Measurements from ENCODE around the gene COQ3. TPM values are rescaled to one million over a fixed set of nuclear protein-coding genes. Genes with fewer than 3 reads are reported as not detected.

COQ3 gene
- total and polyA plus RNA-seq, 2 of the 4 experiments (the other 2 are of a cell fraction): 8.2 to 8.9 TPM

GRCh38 chr6:99412065-99412464, 18.1 kb upstream of the COQ3 start:
- TF ChIP-seq FOS (IDR thresholded peaks at IDR 0.05; ENCODE audit: low read depth, low read length) (no peak), RAD21 (IDR thresholded peaks at IDR 0.05; ENCODE audit: low read length) (no peak), POLR2A (IDR thresholded peaks at IDR 0.05; ENCODE audit: low read depth, low read length) (no peak), RCOR1 (IDR thresholded peaks at IDR 0.05; ENCODE audit: insufficient replicate concordance, low read length) (no peak), MXI1 (IDR thresholded peaks at IDR 0.05; ENCODE audit: borderline replicate concordance, low read depth, low read length) (no peak), MAZ (IDR thresholded peaks at IDR 0.05; ENCODE audit: borderline replicate concordance, low read depth, low read length) (no peak), NFE2L2 (IDR thresholded peaks at IDR 0.05; ENCODE audit: low read depth, low read length) (no peak), SMC3 (IDR thresholded peaks at IDR 0.05; ENCODE audit: low read depth, low read length) (no peak), MAFK (IDR thresholded peaks at IDR 0.05; ENCODE audit: low read depth, low read length) (no peak), BHLHE40 (IDR thresholded peaks at IDR 0.05; ENCODE audit: low read depth, low read length) (no peak), RFX5 (IDR thresholded peaks at IDR 0.05; ENCODE audit: low read depth, low read length) (no peak), CEBPB (IDR thresholded peaks at IDR 0.05; ENCODE audit: low read depth, low read length) (no peak), CHD1 (IDR thresholded peaks at IDR 0.05; ENCODE audit: low read depth, low read length) (no peak)
- TF ChIP-seq, protein P1, sequence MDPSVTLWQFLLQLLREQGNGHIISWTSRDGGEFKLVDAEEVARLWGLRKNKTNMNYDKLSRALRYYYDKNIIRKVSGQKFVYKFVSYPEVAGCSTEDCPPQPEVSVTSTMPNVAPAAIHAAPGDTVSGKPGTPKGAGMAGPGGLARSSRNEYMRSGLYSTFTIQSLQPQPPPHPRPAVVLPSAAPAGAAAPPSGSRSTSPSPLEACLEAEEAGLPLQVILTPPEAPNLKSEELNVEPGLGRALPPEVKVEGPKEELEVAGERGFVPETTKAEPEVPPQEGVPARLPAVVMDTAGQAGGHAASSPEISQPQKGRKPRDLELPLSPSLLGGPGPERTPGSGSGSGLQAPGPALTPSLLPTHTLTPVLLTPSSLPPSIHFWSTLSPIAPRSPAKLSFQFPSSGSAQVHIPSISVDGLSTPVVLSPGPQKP (IDR thresholded peaks at IDR 0.05; ENCODE audit: borderline replicate concordance, low read depth, low read length): no peak
- TF ChIP-seq, protein P2, sequence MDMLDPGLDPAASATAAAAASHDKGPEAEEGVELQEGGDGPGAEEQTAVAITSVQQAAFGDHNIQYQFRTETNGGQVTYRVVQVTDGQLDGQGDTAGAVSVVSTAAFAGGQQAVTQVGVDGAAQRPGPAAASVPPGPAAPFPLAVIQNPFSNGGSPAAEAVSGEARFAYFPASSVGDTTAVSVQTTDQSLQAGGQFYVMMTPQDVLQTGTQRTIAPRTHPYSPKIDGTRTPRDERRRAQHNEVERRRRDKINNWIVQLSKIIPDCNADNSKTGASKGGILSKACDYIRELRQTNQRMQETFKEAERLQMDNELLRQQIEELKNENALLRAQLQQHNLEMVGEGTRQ (IDR thresholded peaks at IDR 0.05; ENCODE audit: low read depth, low read length): no peak
- TF ChIP-seq, protein P3, sequence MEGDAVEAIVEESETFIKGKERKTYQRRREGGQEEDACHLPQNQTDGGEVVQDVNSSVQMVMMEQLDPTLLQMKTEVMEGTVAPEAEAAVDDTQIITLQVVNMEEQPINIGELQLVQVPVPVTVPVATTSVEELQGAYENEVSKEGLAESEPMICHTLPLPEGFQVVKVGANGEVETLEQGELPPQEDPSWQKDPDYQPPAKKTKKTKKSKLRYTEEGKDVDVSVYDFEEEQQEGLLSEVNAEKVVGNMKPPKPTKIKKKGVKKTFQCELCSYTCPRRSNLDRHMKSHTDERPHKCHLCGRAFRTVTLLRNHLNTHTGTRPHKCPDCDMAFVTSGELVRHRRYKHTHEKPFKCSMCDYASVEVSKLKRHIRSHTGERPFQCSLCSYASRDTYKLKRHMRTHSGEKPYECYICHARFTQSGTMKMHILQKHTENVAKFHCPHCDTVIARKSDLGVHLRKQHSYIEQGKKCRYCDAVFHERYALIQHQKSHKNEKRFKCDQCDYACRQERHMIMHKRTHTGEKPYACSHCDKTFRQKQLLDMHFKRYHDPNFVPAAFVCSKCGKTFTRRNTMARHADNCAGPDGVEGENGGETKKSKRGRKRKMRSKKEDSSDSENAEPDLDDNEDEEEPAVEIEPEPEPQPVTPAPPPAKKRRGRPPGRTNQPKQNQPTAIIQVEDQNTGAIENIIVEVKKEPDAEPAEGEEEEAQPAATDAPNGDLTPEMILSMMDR (conservative IDR thresholded peaks at IDR 0.05; ENCODE audit: low read depth, low read length): no peak
- no peak overlapping the region for H3K9ac ChIP-seq (ENCODE audit: low read depth, low read length)
- no peaks in the 10 kb centered on the region for H3K27me3 ChIP-seq (ENCODE audit: control insufficient read depth, insufficient read depth, low read length)
- no peak overlapping the region for H4K5ac ChIP-seq (ENCODE audit: low read depth, low read length)
- H3K79me1 ChIP-seq (ENCODE audit: low read depth in 1 of 2, low read length in 2 of 2): peaks cover 17 to 46% of the 10 kb centered on the region in 2 experiments
- H3K4me3 ChIP-seq (ENCODE audit: insufficient read depth, low read depth, low read length): no peak overlapping the region
- ChIA-PET POLR2A (ENCODE audit: unreplicated experiment) (no interaction called here), CTCF (no interaction called here)
- H3K4ac ChIP-seq (ENCODE audit: low read depth, low read length): no peak overlapping the region
- no CpG with 5 or more reads among the region's 1 CpG for WGBS, 2 experiments (ENCODE audit: extremely low coverage in 2 of 2, insufficient read length in 1 of 2)
- no peak overlapping the region for H2AFZ ChIP-seq (replicated peaks; ENCODE audit: low read length, poor library complexity)
- H3K18ac ChIP-seq (ENCODE audit: low read depth, low read length): no peak overlapping the region
- dilution Hi-C loops (cut with HindIII; ENCODE audit: low sequenced_read_pairs, unreplicated experiment): no loop called here
- BruUV-seq (replicated peaks): no TSS peak
- H2BK15ac ChIP-seq (ENCODE audit: low read depth, low read length): no peak overlapping the region
- H2BK20ac ChIP-seq (ENCODE audit: low read depth, low read length): no peak overlapping the region
- peaks cover 24% of the 10 kb centered on the region for H3K36me3 ChIP-seq (ENCODE audit: control insufficient read depth, insufficient read depth, low read length)
- peaks cover 3% of the 10 kb centered on the region; the same call in 1 of the 2 replicates for H3K9me1 ChIP-seq (ENCODE audit: insufficient read depth, low read length)
- H2AK9ac ChIP-seq (replicated peaks; ENCODE audit: low read depth, low read length, poor library complexity): no peak overlapping the region
- H4K91ac ChIP-seq (ENCODE audit: insufficient read depth, low read depth, low read length): no peak overlapping the region
- in situ Hi-C loops (cut with MboI; ENCODE audit: low sequenced_read_pairs): no loop called here
- intact Hi-C loops (cut with micrococcal nuclease): no loop called here
- H3K14ac ChIP-seq (replicated peaks; ENCODE audit: low read depth, low read length): no peak overlapping the region
- no peaks in the 10 kb centered on the region for H3K9me3 ChIP-seq (ENCODE audit: control insufficient read depth, insufficient read depth, low read length)
- H4K8ac ChIP-seq (ENCODE audit: low read depth in 2 of 2, low read length in 2 of 2): no peak overlapping the region
- no peak overlapping the region for H3K4me2 ChIP-seq (ENCODE audit: low read depth, low read length)
- H2BK120ac ChIP-seq (ENCODE audit: low read depth, low read length): no peak overlapping the region
- peaks cover 2% of the 10 kb centered on the region for H3K4me1 ChIP-seq (ENCODE audit: control insufficient read depth, insufficient read depth, low read length)
- H3K27ac ChIP-seq (ENCODE audit: insufficient read depth, low read length): no peak overlapping the region
- ATAC-seq (ENCODE audit: low read depth) (no peak), DNase-seq (no peak)
- H3K56ac ChIP-seq (ENCODE audit: extremely low read depth, insufficient read depth, low read length): no peak overlapping the region
- no peak overlapping the region for H2AK5ac ChIP-seq (ENCODE audit: low read depth, low read length)
- no peak overlapping the region for H3K23ac ChIP-seq (ENCODE audit: low read depth, low read length)
- H4K20me1 ChIP-seq (ENCODE audit: insufficient read depth, low read length): peaks cover 17% of the 10 kb centered on the region; the same call in 1 of the 2 replicates
- no peak overlapping the region for H2BK5ac ChIP-seq (ENCODE audit: low read depth, low read length, poor library complexity, severe bottlenecking)
